GM19351 (cell line): ENCODE data around the gene CD47.

Source experiments
- ATAC-seq: cut with Tn5 transposase; IDR thresholded peaks from one replicate; pipeline ENCODE4 v1.9.1; 2021; ENCODE audit warnings: mild to moderate bottlenecking, moderate library complexity; ENCODE audit not compliant: unreplicated experiment

CD47 gene

GRCh38 chr3:108054935-108055334 is 35.9 kb downstream of the CD47 start:
- no peak for ATAC-seq

- no peak for ATAC-seq
Measured at GRCh38 chr3:108053483-108053882, 37.3 kb downstream of the CD47 start.

GRCh38 chr3:108053067-108053466 is 37.8 kb downstream of the CD47 start:
- no peak for ATAC-seq

- ATAC-seq = no peak
Measured at GRCh38 chr3:108051005-108051404, 39.8 kb downstream of the CD47 start.

GRCh38 chr3:108047987-108048386 is 42.8 kb downstream of the CD47 start:
- no peak for ATAC-seq

- no peak for ATAC-seq
Measured at GRCh38 chr3:108046247-108046646, 44.6 kb downstream of the CD47 start.

GRCh38 chr3:108044699-108045098 is 46.1 kb downstream of the CD47 start:
- no peak for ATAC-seq

GRCh38 chr3:108042300-108042699 is 48.5 kb downstream of the CD47 start:
- ATAC-seq = no peak

- ATAC-seq = no peak
Measured at GRCh38 chr3:108041253-108041652, 49.6 kb downstream of the CD47 start.

GRCh38 chr3:108037770-108038169 is 53.1 kb downstream of the CD47 start:
- no peak for ATAC-seq

- peak; percentile 73 for ATAC-seq
Measured at GRCh38 chr3:108036984-108037741, 53.7 kb downstream of the CD47 start.

GRCh38 chr3:108036401-108036800 is 54.4 kb downstream of the CD47 start:
- no peak for ATAC-seq

GRCh38 chr3:108035751-108036150 is 55.1 kb downstream of the CD47 start:
- ATAC-seq = no peak

- ATAC-seq = no peak
Measured at GRCh38 chr3:108031895-108032294, 58.9 kb downstream of the CD47 start.

GRCh38 chr3:108030960-108031359 is 59.9 kb downstream of the CD47 start:
- ATAC-seq = no peak

- ATAC-seq = no peak
Measured at GRCh38 chr3:108029466-108029865, 61.4 kb downstream of the CD47 start.

GRCh38 chr3:108028896-108029295 is 61.9 kb downstream of the CD47 start:
- ATAC-seq = no peak

GRCh38 chr3:108025177-108025576 is 65.7 kb downstream of the CD47 start:
- ATAC-seq = no peak

GRCh38 chr3:108024146-108024850 is 66.5 kb downstream of the CD47 start:
- no peak for ATAC-seq

GRCh38 chr3:108022256-108023150 is 68.3 kb downstream of the CD47 start:
- no peak for ATAC-seq

GRCh38 chr3:108021533-108021932 is 69.3 kb downstream of the CD47 start:
- ATAC-seq = no peak
